ENCODE measurements around the gene AGTR1. TPM values are rescaled to one million over a fixed set of nuclear protein-coding genes. Genes with fewer than 3 reads are reported as not detected.
A peak's percentile ranks its signal among the peaks of the same experiment; 100 is the strongest.
"Not testable (repeated sequence)": the region's sequence is repeated elsewhere in the genome, so short reads cannot be mapped to it uniquely, and the experiment has no call there.

The AGTR1 gene
- total RNA-seq, 4 donors from 2014 or later = 11.0 to 28.2 (median 21.8) TPM

- 65 to 75% methylated on average over 3 of the region's 3 CpGs for WGBS, 2 donors
- H3K27me3 ChIP-seq = no peaks in the 10 kb centered on the region
- TF ChIP-seq POLR2A (IDR thresholded peaks at IDR 0.05) (no peak), CTCF (IDR thresholded peaks at IDR 0.05) (no peak)
- H3K4me1 ChIP-seq = no peaks in the 10 kb centered on the region
- intact Hi-C loops (cut with DNase I) = no loop called here
- no peaks in the 10 kb centered on the region for H3K36me3 ChIP-seq
- H3K9me3 ChIP-seq = no peaks in the 10 kb centered on the region
- no peak for DNase-seq
- no peak overlapping the region for H3K4me3 ChIP-seq (replicated peaks in 1 of 3)
- H3K27ac ChIP-seq = no peak overlapping the region
These were observed 81.2 kb downstream of the AGTR1 start for GRCh38 chr3:148778926-148779325.

GRCh38 chr3:148785026-148785425 lies 87.3 kb downstream of the AGTR1 start:
- intact Hi-C loops (cut with DNase I); H3K27ac ChIP-seq; H3K36me3 ChIP-seq; H3K27me3 ChIP-seq; H3K4me3 ChIP-seq (replicated peaks in 1 of 3); H3K9me3 ChIP-seq; DNase-seq; H3K4me1 ChIP-seq: not testable (repeated sequence)
- 76 to 92% methylated on average over 6 of the region's 6 CpGs for WGBS, 2 donors

GRCh38 chr3:148786159-148786558 lies 88.5 kb downstream of the AGTR1 start:
- H3K4me3 ChIP-seq (replicated peaks in 1 of 3); intact Hi-C loops (cut with DNase I); H3K4me1 ChIP-seq; H3K27me3 ChIP-seq; H3K27ac ChIP-seq; DNase-seq; H3K36me3 ChIP-seq; H3K9me3 ChIP-seq: not testable (repeated sequence)
- WGBS, 2 donors = 91% methylated on average over 9 of the region's 9 CpGs

GRCh38 chr3:148789146-148789545 lies 91.4 kb downstream of the AGTR1 start:
- Histone ChIP-seq H3K9me3 (no peaks in the 10 kb centered on the region), H3K4me3 (replicated peaks in 1 of 3) (no peak overlapping the region), H3K4me1 (no peaks in the 10 kb centered on the region), H3K27me3 (no peaks in the 10 kb centered on the region), H3K36me3 (no peaks in the 10 kb centered on the region), H3K27ac (no peak overlapping the region)
- TF ChIP-seq CTCF (IDR thresholded peaks at IDR 0.05) (no peak), POLR2A (IDR thresholded peaks at IDR 0.05) (no peak)
- 28 to 29% methylated on average over 6 of the region's 6 CpGs for WGBS, 2 donors
- no peak for DNase-seq
- intact Hi-C loops (cut with DNase I) = no loop called here

GRCh38 chr3:148789906-148790305 lies 92.2 kb downstream of the AGTR1 start:
- TF ChIP-seq CTCF (IDR thresholded peaks at IDR 0.05) (no peak), POLR2A (IDR thresholded peaks at IDR 0.05) (no peak)
- H3K4me1 ChIP-seq = no peaks in the 10 kb centered on the region
- no peak for DNase-seq
- H3K4me3 ChIP-seq (replicated peaks in 1 of 3) = no peak overlapping the region
- no peaks in the 10 kb centered on the region for H3K36me3 ChIP-seq
- intact Hi-C loops (cut with DNase I) = no loop called here
- WGBS, 2 donors = 79 to 87% methylated on average over 2 of the region's 2 CpGs
- H3K9me3 ChIP-seq = no peaks in the 10 kb centered on the region
- H3K27ac ChIP-seq = peak overlapping the region in 1 of 3 donors; percentile 17
- no peaks in the 10 kb centered on the region for H3K27me3 ChIP-seq

GRCh38 chr3:148790370-148790769 lies 92.7 kb downstream of the AGTR1 start:
- 71 to 78% methylated on average over 2 of the region's 2 CpGs for WGBS, 2 donors
- TF ChIP-seq CTCF (IDR thresholded peaks at IDR 0.05) (no peak), POLR2A (IDR thresholded peaks at IDR 0.05) (no peak)
- H3K27ac ChIP-seq = peak overlapping the region in 1 of 3 donors; percentile 17

More at GRCh38 chr3:148790370-148790769, 92.7 kb downstream of the AGTR1 start:
- no peaks in the 10 kb centered on the region for H3K27me3 ChIP-seq
- intact Hi-C loops (cut with DNase I) = no loop called here
- H3K36me3 ChIP-seq = no peaks in the 10 kb centered on the region
- DNase-seq = no peak
- H3K9me3 ChIP-seq = no peaks in the 10 kb centered on the region
- H3K4me3 ChIP-seq (replicated peaks in 1 of 3) = no peak overlapping the region
- no peaks in the 10 kb centered on the region for H3K4me1 ChIP-seq
